ENCODE data around the gene C2orf76.

- TF ChIP-seq CTCF (IDR thresholded peaks at IDR 0.05) (no peak), POLR2A (IDR thresholded peaks at IDR 0.05; ENCODE audit: low read depth) (no peak), EP300 (IDR thresholded peaks at IDR 0.05) (no peak), POLR2AphosphoS5 (IDR thresholded peaks at IDR 0.05) (no peak)
Measured at GRCh38 chr2:119317554-119317953, 49.1 kb downstream of the C2orf76 start.

Measured in esophagus muscularis mucosa (tissue), 4 donors.